ENCODE measurements around the gene PDCD1LG2.
A peak's percentile ranks its signal among the peaks of the same experiment; 100 is the strongest.

The PDCD1LG2 gene

GRCh38 chr9:5569891-5570290 lies 59.6 kb downstream of the PDCD1LG2 start:
- no peak for TF ChIP-seq CTCF (conservative IDR thresholded peaks at IDR 0.05; ENCODE audit: low read depth, low read length)
- no peak for DNase-seq (ENCODE audit: low read depth)
- H3K4me3 ChIP-seq (ENCODE audit: low read depth, low read length) = no peak overlapping the region

DNA sequence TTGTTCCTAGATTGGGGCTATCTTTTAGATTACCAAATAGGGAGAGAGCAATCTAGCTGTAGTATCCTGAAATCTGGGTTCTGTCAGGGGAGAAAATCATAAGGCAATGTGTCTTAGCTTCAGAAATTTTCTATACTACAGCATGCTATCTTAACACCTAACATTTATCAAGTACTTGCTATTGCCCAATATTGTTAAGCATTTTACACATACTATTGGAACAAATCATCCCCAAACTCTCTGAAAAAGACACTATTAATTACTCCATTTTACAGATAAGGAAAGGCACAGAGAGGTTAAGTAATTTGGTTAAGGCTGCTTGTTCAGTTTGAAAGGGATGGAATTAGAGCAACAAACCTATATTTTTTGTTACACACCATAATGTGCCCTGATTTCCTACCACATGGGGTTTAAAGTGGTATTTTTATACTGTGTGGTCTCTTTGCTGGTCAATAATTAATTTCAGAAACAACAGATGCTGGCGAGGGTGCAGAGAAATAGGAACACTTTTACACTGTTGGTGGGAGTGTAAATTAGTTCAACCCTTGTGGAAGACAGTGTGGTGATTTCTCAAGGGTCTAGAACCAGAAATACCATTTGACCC lies 61.4 kb downstream of the PDCD1LG2 start:
- TF ChIP-seq CTCF (conservative IDR thresholded peaks at IDR 0.05; ENCODE audit: low read depth, low read length) = no peak
- H3K4me3 ChIP-seq (ENCODE audit: low read depth, low read length) = no peak overlapping the region
- no peak for DNase-seq (ENCODE audit: low read depth)

- TF ChIP-seq CTCF (conservative IDR thresholded peaks at IDR 0.05; ENCODE audit: low read depth, low read length) = no peak
- H3K4me3 ChIP-seq (ENCODE audit: low read depth, low read length) = no peak overlapping the region
- no peak for DNase-seq (ENCODE audit: low read depth)
Measured at GRCh38 chr9:5574097-5574496, 63.8 kb downstream of the PDCD1LG2 start.

DNA sequence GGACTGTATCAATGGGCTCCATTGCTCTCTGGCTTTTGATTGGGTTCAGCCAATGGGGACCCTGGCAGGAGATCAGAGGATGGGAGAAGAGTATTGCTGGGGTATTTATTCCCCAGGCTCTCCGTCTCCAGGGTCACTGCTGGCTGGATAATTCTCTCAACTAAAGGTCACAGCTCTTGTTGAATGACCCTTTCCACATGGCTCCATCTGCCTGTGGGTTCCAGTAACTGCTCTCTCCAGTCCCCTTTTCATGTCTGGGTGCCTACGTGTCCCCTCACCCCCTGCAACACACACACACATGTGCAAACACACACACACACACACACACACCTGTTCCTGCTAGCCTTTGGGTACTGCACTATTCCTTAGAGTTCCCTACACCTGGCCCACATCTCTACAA lies 64.7 kb downstream of the PDCD1LG2 start:
- peak; percentile 20 for TF ChIP-seq CTCF (conservative IDR thresholded peaks at IDR 0.05; ENCODE audit: low read depth, low read length)
- DNase-seq (ENCODE audit: low read depth) = no peak
- no peak overlapping the region for H3K4me3 ChIP-seq (ENCODE audit: low read depth, low read length)

- no peak for DNase-seq (ENCODE audit: low read depth)
- H3K4me3 ChIP-seq (ENCODE audit: low read depth, low read length) = no peak overlapping the region
- no peak for TF ChIP-seq CTCF (conservative IDR thresholded peaks at IDR 0.05; ENCODE audit: low read depth, low read length)
Measured at GRCh38 chr9:5577225-5577624, 66.9 kb downstream of the PDCD1LG2 start.

DNA sequence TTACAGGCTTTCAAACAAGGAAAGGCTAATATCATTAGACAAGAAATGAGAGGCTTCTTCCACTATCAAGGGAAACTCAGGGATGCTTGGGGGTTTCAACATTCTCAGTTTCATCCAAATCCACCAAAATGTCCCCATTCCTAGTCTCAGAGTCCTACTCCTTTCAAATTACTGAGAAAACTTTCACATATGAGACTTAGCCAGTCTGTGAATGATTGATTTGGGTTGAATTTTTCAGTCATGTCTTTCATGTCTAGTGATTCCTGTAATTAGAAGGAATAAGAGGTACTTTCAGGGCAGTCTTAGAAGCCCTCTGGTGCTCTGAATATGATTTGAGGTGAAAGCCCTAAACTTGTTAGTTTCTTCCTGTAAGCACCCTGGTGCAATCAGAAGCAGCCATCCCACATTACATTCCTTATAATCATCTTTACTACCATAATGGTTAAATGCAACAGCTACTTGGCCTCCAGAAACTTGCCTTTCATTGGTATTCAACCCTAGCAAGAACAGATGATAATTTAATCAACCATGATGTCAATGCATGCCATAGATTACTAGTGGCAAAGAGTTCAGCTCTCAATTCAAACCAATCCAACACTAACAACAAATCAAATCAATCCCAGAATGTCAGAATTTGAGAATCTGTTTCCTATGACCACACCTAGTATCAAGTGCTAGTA lies 67.8 kb downstream of the PDCD1LG2 start:
- no peak for TF ChIP-seq CTCF (conservative IDR thresholded peaks at IDR 0.05; ENCODE audit: low read depth, low read length)
- H3K4me3 ChIP-seq (ENCODE audit: low read depth, low read length) = no peak overlapping the region
- no peak for DNase-seq (ENCODE audit: low read depth)

DNA sequence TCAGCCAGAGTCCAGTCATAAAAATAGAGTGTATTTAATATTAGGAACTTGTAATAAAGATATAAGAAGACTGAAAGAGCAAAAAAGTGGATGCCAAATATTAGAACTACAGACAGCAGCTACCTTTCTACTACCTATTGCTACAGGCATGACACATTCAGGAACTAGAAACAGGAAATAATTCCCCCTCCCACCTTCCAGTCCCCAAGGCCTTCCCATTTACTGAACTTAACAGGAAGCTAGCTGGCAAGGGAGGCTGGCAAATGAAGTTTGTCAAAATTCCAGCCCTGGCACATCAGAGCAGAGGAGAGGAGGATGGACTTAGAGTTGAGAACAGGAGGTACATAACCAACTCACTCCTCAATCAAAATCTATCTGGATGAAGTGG lies 68.4 kb downstream of the PDCD1LG2 start:
- H3K4me3 ChIP-seq (ENCODE audit: low read depth, low read length) = no peak overlapping the region
- no peak for DNase-seq (ENCODE audit: low read depth)
- TF ChIP-seq CTCF (conservative IDR thresholded peaks at IDR 0.05; ENCODE audit: low read depth, low read length) = no peak
